T-cell (primary cell): ENCODE measurements around the gene RASSF3. TPM values are rescaled to one million over a fixed set of nuclear protein-coding genes. Genes with fewer than 3 reads are reported as not detected.
A peak's percentile ranks its signal among the peaks of the same experiment; 100 is the strongest.

Source experiments
- ATAC-seq, 4 experiments: fragments of 200-7000 bp in 3 of 4; fragments of 150-1000 bp in 1 of 4; cut with Tn5 transposase; replicated peaks in 1 of 4; 1 replicate in 3 of 4; 2 replicates in 1 of 4; pipeline ENCODE4 v1.10.0; 2021; ENCODE audit warnings: moderate library complexity in 3 of 4, mild to moderate bottlenecking in 2 of 4, moderate number of reproducible peaks in 1 of 4
- CTCF ChIA-PET, 2 donors: fragments of 300-600 bp; sonication (Branson Sonifier 250); formaldehyde crosslinking; loops; one replicate each; lab custom pipeline; 2022; ENCODE audit warnings: antibody characterized with exemption in 2 of 2; lab: Charles Lee
- POLR2A ChIA-PET, 2 donors: fragments of 300-600 bp; sonication (Branson Sonifier 250); formaldehyde crosslinking; loops; one replicate each; lab custom pipeline; 2022; ENCODE audit warnings: antibody characterized with exemption in 2 of 2; lab: Charles Lee
- DNase-seq, 35 experiments: peaks; one replicate each; pipeline versions ENCODE4 v3.0.0 to v3.0.0-alpha.2; 2013 to 2023
- H3K27ac ChIP-seq: one replicate; pipeline ENCODE4 v1.5.1; 2013; ENCODE audit warnings: low read length
- H3K27me3 ChIP-seq, 2 experiments: replicated peaks in 1 of 2; 1 replicate in 1 of 2; 2 replicates in 1 of 2; pipeline versions ENCODE4 v1.6.1 to v1.7.0; 2013; ENCODE audit warnings: low read length in 1 of 2, mixed read lengths in 1 of 2; ENCODE audit not compliant: control insufficient read depth in 2 of 2, insufficient read depth in 2 of 2; ENCODE audit errors: extremely low read depth in 1 of 2
- H3K36me3 ChIP-seq, 2 donors: 1 replicate in 1 of 2; 2 replicates in 1 of 2; pipeline versions ENCODE4 v1.6.1 to v1.7.0; 2013; ENCODE audit warnings: low read length in 1 of 2; ENCODE audit not compliant: control insufficient read depth in 2 of 2, insufficient read depth in 1 of 2; ENCODE audit errors: extremely low read depth in 1 of 2
- H3K4me1 ChIP-seq, 2 experiments: 1 replicate in 1 of 2; 2 replicates in 1 of 2; pipeline versions ENCODE4 v1.6.1 to v1.7.0; 2013; ENCODE audit warnings: low read length in 2 of 2, mixed read lengths in 1 of 2; ENCODE audit not compliant: insufficient read depth in 2 of 2, control insufficient read depth in 1 of 2; ENCODE audit errors: extremely low read depth in 1 of 2
- H3K4me3 ChIP-seq, 2 donors: 1 replicate in 1 of 2; 2 replicates in 1 of 2; pipeline versions ENCODE4 v1.5.1 to v1.7.0; 2013; ENCODE audit warnings: mild to moderate bottlenecking in 2 of 2, low read length in 1 of 2, moderate library complexity in 1 of 2; ENCODE audit not compliant: control insufficient read depth in 1 of 2; ENCODE audit errors: extremely low read depth in 1 of 2
- H3K9me3 ChIP-seq: 2 replicates; pipeline ENCODE4 v1.7.0; 2013
- H3K27ac Mint-ChIP-seq, 2 donors: one replicate each; pipeline ENCODE4 v1.8.0; 2020 to 2021; ENCODE audit warnings: mild to moderate bottlenecking in 2 of 2, mixed read lengths in 2 of 2
- H3K27me3 Mint-ChIP-seq, 2 donors: one replicate each; pipeline ENCODE4 v1.8.0; 2021 to 2022; ENCODE audit warnings: mixed read lengths in 2 of 2
- H3K36me3 Mint-ChIP-seq: one replicate; pipeline ENCODE4 v1.8.0; 2021; ENCODE audit warnings: mixed read lengths
- H3K4me1 Mint-ChIP-seq, 3 donors: one replicate each; pipeline ENCODE4 v1.8.0; 2020 to 2022; ENCODE audit warnings: mixed read lengths in 3 of 3, mild to moderate bottlenecking in 1 of 3
- H3K4me3 Mint-ChIP-seq, 3 donors: one replicate each; pipeline ENCODE4 v1.8.0; 2020 to 2022; ENCODE audit warnings: mild to moderate bottlenecking in 3 of 3, mixed read lengths in 3 of 3, moderate library complexity in 3 of 3
- H3K9me3 Mint-ChIP-seq, 3 donors: one replicate each; pipeline ENCODE4 v1.8.0; 2020 to 2022; ENCODE audit warnings: mixed read lengths in 3 of 3
- WGBS: methylation state at CpG from one replicate; pipeline ENCODE4 v1.1.5; 2013; ENCODE audit warnings: missing lambda C conversion rate; ENCODE audit not compliant: insufficient coverage; 5-methylcytosine and 5-hydroxymethylcytosine counted together
- total RNA-seq, 35 experiments: library from RNA in 6 of 35; stranded (reverse) in 6 of 35; fragments of 120-200 nt in 1 of 35; gene quantifications; one replicate each; pipeline versions ENCODE4 v1.2.1 to v1.2.4 and lab custom pipeline; 2013 to 2026

Gene RASSF3
- total RNA-seq, 5 donors from 2014 or later (not counting 1 experiment from before 2014, with no cell fraction given): 113 to 167 (median 149) TPM

GRCh38 chr12:64568298-64568697 is 42.0 kb upstream of the RASSF3 start:
- no peak overlapping the region for H3K27ac ChIP-seq
- WGBS: no CpG with 5 or more reads among the region's 6 CpGs
- ATAC-seq (no peak), DNase-seq (no peak)
- H3K27ac Mint-ChIP-seq: peak overlapping the region; percentile 68 to 82
- H3K27me3 ChIP-seq: peaks cover 0 to 2% of the 10 kb centered on the region in 2 experiments
- no peak overlapping the region for H3K4me3 ChIP-seq
- H3K4me3 Mint-ChIP-seq: peak overlapping the region in 1 of 3 donors; percentile 54
- H3K36me3 Mint-ChIP-seq: no peaks in the 10 kb centered on the region
- no peaks in the 10 kb centered on the region for H3K9me3 Mint-ChIP-seq
- ChIA-PET CTCF (no interaction called here), POLR2A (interaction anchor here in 1 of 2 donors (0.6 kb wide), 1 partner anchor 625 kb away, joined by 3 read pairs; no protein-coding TSS in a partner anchor)
- no peaks in the 10 kb centered on the region for H3K9me3 ChIP-seq
- peaks cover 13 to 24% of the 10 kb centered on the region in 2 experiments for H3K4me1 ChIP-seq
- H3K27me3 Mint-ChIP-seq: no peaks in the 10 kb centered on the region
- H3K4me1 Mint-ChIP-seq: peaks cover 46 to 60% (median 51%) of the 10 kb centered on the region in 3 donors
- no peaks in the 10 kb centered on the region for H3K36me3 ChIP-seq

GRCh38 chr12:64569923-64570691 is 40.2 kb upstream of the RASSF3 start:
- no peak overlapping the region for H3K4me3 ChIP-seq
- ChIA-PET POLR2A (interaction anchor here in 1 of 2 donors (0.6 kb wide), 1 partner anchor 74 kb away, joined by 3 read pairs; no protein-coding TSS in a partner anchor), CTCF (interaction anchor here in 1 of 2 donors (0.5 to 0.7 kb wide), 3 partner anchors 15 to 1777 kb away, joined by 3 to 5 read pairs (median 4); no protein-coding TSS in a partner anchor)
- DNase-seq (no peak), ATAC-seq (no peak)
- peaks cover 13 to 24% of the 10 kb centered on the region in 2 experiments for H3K4me1 ChIP-seq
- Mint-ChIP-seq H3K36me3 (no peaks in the 10 kb centered on the region), H3K9me3 (no peaks in the 10 kb centered on the region), H3K4me3 (no peak overlapping the region), H3K4me1 (peaks cover 46 to 60% (median 51%) of the 10 kb centered on the region in 3 donors), H3K27me3 (no peaks in the 10 kb centered on the region), H3K27ac (peak overlapping the region; percentile 49 to 50)
- no peaks in the 10 kb centered on the region for H3K36me3 ChIP-seq
- H3K9me3 ChIP-seq: peaks cover 4% of the 10 kb centered on the region
- whole genome bisulfite sequencing: 88% methylated on average over 3 of the region's 6 CpGs
- no peaks in the 10 kb centered on the region for H3K27me3 ChIP-seq
- no peak overlapping the region for H3K27ac ChIP-seq

- H3K4me3 Mint-ChIP-seq: peak overlapping the region in 1 of 3 donors; percentile 49
Observed at GRCh38 chr12:64571411-64571810, 38.9 kb upstream of the RASSF3 start.

GRCh38 chr12:64572241-64572640 is 38.1 kb upstream of the RASSF3 start:
- no CpG with 5 or more reads among the region's 2 CpGs for WGBS
- Mint-ChIP-seq H3K4me1 (peaks cover 42 to 48% (median 43%) of the 10 kb centered on the region in 3 donors), H3K9me3 (no peaks in the 10 kb centered on the region), H3K4me3 (no peak overlapping the region), H3K27me3 (no peaks in the 10 kb centered on the region), H3K36me3 (no peaks in the 10 kb centered on the region), H3K27ac (no peak overlapping the region)
- H3K4me3 ChIP-seq: no peak overlapping the region
- peaks cover 11 to 24% of the 10 kb centered on the region in 2 experiments for H3K4me1 ChIP-seq
- DNase-seq: no peak
- ATAC-seq: no peak
- H3K9me3 ChIP-seq: peaks cover 4% of the 10 kb centered on the region
- POLR2A ChIA-PET: interaction anchor here in 1 of 2 donors (0.6 kb wide), 1 partner anchor 67 kb away, joined by 3 read pairs; no protein-coding TSS in a partner anchor
- H3K36me3 ChIP-seq: no peaks in the 10 kb centered on the region
- H3K27me3 ChIP-seq: no peaks in the 10 kb centered on the region
- H3K27ac ChIP-seq: no peak overlapping the region
- CTCF ChIA-PET: interaction anchor here (0.6 to 0.9 kb wide), 3 partner anchors 18 to 126 kb away, joined by 3 to 4 read pairs (median 3); no protein-coding TSS in a partner anchor

More at GRCh38 chr12:64571411-64571810, 38.9 kb upstream of the RASSF3 start:
- ChIA-PET CTCF (interaction anchor here in 1 of 2 donors (1.2 kb wide), 1 partner anchor 125 kb away, joined by 3 read pairs; no protein-coding TSS in a partner anchor), POLR2A (interaction anchor here in 1 of 2 donors (0.5 kb wide), 1 partner anchor 23 kb away, joined by 4 read pairs; no protein-coding TSS in a partner anchor)
- H3K4me1 ChIP-seq: peaks cover 13 to 24% of the 10 kb centered on the region in 2 experiments
- H3K4me1 Mint-ChIP-seq: peaks cover 46 to 56% (median 49%) of the 10 kb centered on the region in 3 donors
- H3K9me3 Mint-ChIP-seq: no peaks in the 10 kb centered on the region
- peaks cover 4% of the 10 kb centered on the region for H3K9me3 ChIP-seq
- H3K27ac Mint-ChIP-seq: peak overlapping the region; percentile 62 to 70
- H3K36me3 Mint-ChIP-seq: no peaks in the 10 kb centered on the region
- no peaks in the 10 kb centered on the region for H3K36me3 ChIP-seq
- H3K4me3 ChIP-seq: no peak overlapping the region
- no peaks in the 10 kb centered on the region for H3K27me3 ChIP-seq
- DNase-seq (peak in 22 of 35 experiments; percentile 0 to 40 (median 14)), ATAC-seq (peak; percentile 64 to 96 (median 72))
- no peak overlapping the region for H3K27ac ChIP-seq
- no peaks in the 10 kb centered on the region for H3K27me3 Mint-ChIP-seq
- no CpG with 5 or more reads among the region's 2 CpGs for WGBS

- H3K27ac ChIP-seq: no peak overlapping the region
Observed at GRCh38 chr12:64574837-64575236, 35.5 kb upstream of the RASSF3 start.

GRCh38 chr12:64577046-64577445 is 33.2 kb upstream of the RASSF3 start:
- no peak for ATAC-seq
- Histone ChIP-seq H3K27me3 (no peaks in the 10 kb centered on the region), H3K27ac (no peak overlapping the region), H3K4me1 (no peaks in the 10 kb centered on the region), H3K9me3 (peaks cover 4% of the 10 kb centered on the region), H3K36me3 (no peaks in the 10 kb centered on the region), H3K4me3 (no peak overlapping the region)
- Mint-ChIP-seq H3K9me3 (no peaks in the 10 kb centered on the region), H3K36me3 (no peaks in the 10 kb centered on the region), H3K4me1 (peaks cover 4 to 9% (median 4%) of the 10 kb centered on the region in 3 donors), H3K27me3 (no peaks in the 10 kb centered on the region), H3K4me3 (no peak overlapping the region), H3K27ac (no peak overlapping the region)
- 71% methylated on average over 1 of the region's 4 CpGs for WGBS
- no peak for DNase-seq
- CTCF ChIA-PET: no interaction called here
- POLR2A ChIA-PET: no interaction called here

More at GRCh38 chr12:64574837-64575236, 35.5 kb upstream of the RASSF3 start:
- Mint-ChIP-seq H3K27ac (no peak overlapping the region), H3K27me3 (no peaks in the 10 kb centered on the region), H3K36me3 (no peaks in the 10 kb centered on the region), H3K9me3 (no peaks in the 10 kb centered on the region), H3K4me3 (no peak overlapping the region), H3K4me1 (peaks cover 21 to 23% (median 22%) of the 10 kb centered on the region in 3 donors)
- ATAC-seq: no peak
- ChIA-PET CTCF (interaction anchor here (0.8 to 1.1 kb wide), 3 partner anchors 19 to 121 kb away, joined by 3 read pairs; no protein-coding TSS in a partner anchor), POLR2A (interaction anchor here (0.5 to 0.8 kb wide), 2 partner anchors 26 to 68 kb away, joined by 3 to 6 read pairs; no protein-coding TSS in a partner anchor)
- Histone ChIP-seq H3K4me1 (peaks cover 8 to 11% of the 10 kb centered on the region in 2 experiments), H3K27me3 (no peaks in the 10 kb centered on the region), H3K4me3 (no peak overlapping the region), H3K9me3 (peaks cover 4% of the 10 kb centered on the region), H3K36me3 (no peaks in the 10 kb centered on the region)
- no peak for DNase-seq
